Panc1 (cell line): Measurements from ENCODE around the gene APOC3. TPM values are rescaled to one million over a fixed set of nuclear protein-coding genes. Genes with fewer than 3 reads are reported as not detected.

Experiments used
- ATAC-seq: fragments of 200-7000 bp; cut with Tn5 transposase; 2 replicates; pipeline ENCODE4 v1.9.1; 2020; ENCODE audit warnings: mild to moderate bottlenecking, moderate library complexity
- Bru-seq: library from RNA; stranded (reverse); fragments of 400-500 nt; gene quantifications from one replicate; lab custom pipeline; 2021; lab: Mats Ljungman, UMichigan
- BruChase-seq, 2 experiments: library from RNA; stranded (reverse); fragments of 400-500 nt; gene quantifications; one replicate each; lab custom pipeline; 2021; lab: Mats Ljungman, UMichigan
- BruUV-seq: library from RNA; stranded (reverse); fragments of 400-500 nt; replicated peaks from 2 replicates; lab custom pipeline; 2021; lab: Mats Ljungman, UMichigan
- CTCF ChIA-PET: fragments of 300-600 bp; sonication (Branson Sonifier 250); formaldehyde crosslinking; loops from one replicate; lab custom pipeline; 2022; ENCODE audit warnings: antibody characterized with exemption; lab: Charles Lee
- POLR2A ChIA-PET: fragments of 300-600 bp; sonication (Branson Sonifier 250); formaldehyde crosslinking; loops from one replicate; lab custom pipeline; 2022; ENCODE audit warnings: antibody characterized with exemption; lab: Charles Lee
- DNase-seq: peaks from one replicate; pipeline ENCODE4 v3.0.0-alpha.2; 2010; ENCODE audit warnings: low read depth, low spot score
- H3K27ac ChIP-seq: 2 replicates; pipeline ENCODE4 v1.5.1; 2011; ENCODE audit warnings: mild to moderate bottlenecking, low read length, inconsistent platforms
- H3K27me3 ChIP-seq: fragments of 200-500 bp; sonication (Bioruptor generic); 2 replicates; pipeline ENCODE4 v1.6.0; 2014; ENCODE audit warnings: low read length, inconsistent platforms; ENCODE audit not compliant: control insufficient read depth, insufficient read depth
- H3K36me3 ChIP-seq: fragments of 200-500 bp; sonication (Bioruptor generic); 2 replicates; pipeline ENCODE4 v1.5.1; 2014; ENCODE audit warnings: inconsistent platforms, mild to moderate bottlenecking, low read length, moderate library complexity; ENCODE audit not compliant: control insufficient read depth, insufficient read depth
- H3K4me1 ChIP-seq: 2 replicates; pipeline ENCODE4 v1.5.1; 2011; ENCODE audit warnings: inconsistent platforms, mild to moderate bottlenecking, low read length, moderate library complexity; ENCODE audit not compliant: control insufficient read depth, insufficient read depth
- H3K4me3 ChIP-seq, 2 experiments: 2 replicates each; pipeline ENCODE4 v1.5.1; 2011 to 2012; ENCODE audit warnings: low read depth in 2 of 2, low read length in 2 of 2, mild to moderate bottlenecking in 2 of 2, inconsistent platforms in 1 of 2, moderate library complexity in 1 of 2
- H3K9me3 ChIP-seq: fragments of 200-500 bp; sonication (Bioruptor generic); 2 replicates; pipeline ENCODE4 v1.5.1; 2014; ENCODE audit warnings: low read depth, mild to moderate bottlenecking, inconsistent platforms, low read length, moderate library complexity; ENCODE audit not compliant: control insufficient read depth, insufficient read depth
- CTCF ChIP-seq: fragments of 450-650 bp; IDR thresholded peaks from 2 replicates; pipeline ENCODE4 v1.5.1; 2017; ENCODE audit warnings: mild to moderate bottlenecking
- POLR2AphosphoS5 ChIP-seq: IDR thresholded peaks from 2 replicates; pipeline ENCODE4 v1.6.1; 2012; ENCODE audit warnings: mild to moderate bottlenecking, low read depth, low read length, moderate library complexity
- REST ChIP-seq, 2 experiments: IDR thresholded peaks; 2 replicates each; pipeline ENCODE4 v1.6.1; 2011 to 2012; ENCODE audit warnings: low read depth in 2 of 2, control low read depth in 1 of 2, low read length in 1 of 2, mild to moderate bottlenecking in 1 of 2, moderate library complexity in 1 of 2; ENCODE audit not compliant: insufficient read depth in 1 of 2
- SIN3A ChIP-seq: IDR thresholded peaks from 2 replicates; pipeline ENCODE4 v1.6.1; 2012; ENCODE audit warnings: low read depth, mild to moderate bottlenecking, low read length, moderate library complexity, borderline replicate concordance; ENCODE audit not compliant: insufficient read depth
- TCF7L2 ChIP-seq: IDR thresholded peaks from 2 replicates; pipeline ENCODE4 v1.6.1; 2011; ENCODE audit warnings: mild to moderate bottlenecking, low read depth, low read length, inconsistent platforms
- in situ Hi-C: cut with HindIII; loops from 2 replicates; pipeline ENCODE4 v1.10.0; 2016; ENCODE audit warnings: low sequenced_read_pairs, low pct_unique_long_range_greater_than_20kb
- intact Hi-C: fragments of 100-400 bp; cut with micrococcal nuclease; formaldehyde crosslinking; loops from one replicate; pipeline ENCODE4 v1.10.0; 2022; ENCODE audit not compliant: unreplicated experiment
- long read RNA-seq: library from polyadenylated mRNA; unstranded; transcript quantifications from one replicate; pipeline ENCODE4 v2.0.0, GENCODE V29; 2021; ENCODE audit not compliant: unreplicated experiment
- polyA plus RNA-seq: library from polyadenylated mRNA; unstranded; fragments of >200 nt; gene quantifications from one replicate; pipeline ENCODE4 v1.2.1, GENCODE V29; 2012; ENCODE audit warnings: missing spikeins; ENCODE audit not compliant: insufficient read length
- total RNA-seq: library from RNA; stranded (reverse); gene quantifications from one replicate; pipeline ENCODE4 v1.2.1, GENCODE V29; 2021; ENCODE audit not compliant: unreplicated experiment

The APOC3 gene
- total RNA-seq (1.2 TPM), Bru-seq, nascent RNA (not detected), BruChase-seq, experiment 1, labeled RNA remaining after a 2-hour chase (not detected), BruChase-seq, experiment 2, labeled RNA remaining after a 6-hour chase (percentile 16 among the genes with signal in this experiment)
- not detected for polyA plus RNA-seq
- long read RNA-seq = 0 reads

- H3K36me3 ChIP-seq = no peaks in the 10 kb centered on the region
- intact Hi-C loops (no loop called here), in situ Hi-C loops (no loop called here)
- no peaks in the 10 kb centered on the region for H3K4me1 ChIP-seq
- BruUV-seq = no TSS peak
- H3K9me3 ChIP-seq = no peaks in the 10 kb centered on the region
- no peaks in the 10 kb centered on the region for H3K27me3 ChIP-seq
- TF ChIP-seq SIN3A (no peak), TCF7L2 (no peak), REST (IDR thresholded peaks at IDR 0.05; ENCODE audit: insufficient read depth in 1 of 2, low read depth in 2 of 2, low read length in 1 of 2) (no peak), CTCF (no peak), POLR2AphosphoS5 (no peak)
- ATAC-seq (no peak), DNase-seq (no peak)
- POLR2A ChIA-PET = no interaction called here
- no peak within 1 kb of the TSS for H3K4me3 ChIP-seq
- H3K27ac ChIP-seq = no peak within 1 kb of the TSS
- CTCF ChIA-PET = no interaction called here
Measured at GRCh38 chr11:116829525-116830183, at the start of gene APOC3. Gene APOC3 (plus strand): TSS chr11:116829907. CDS start chr11:116830583, 676 bp downstream.

- CTCF ChIA-PET = no interaction called here
- H3K4me3 ChIP-seq = no peak overlapping the region
- in situ Hi-C loops (loop anchor here (10.0 kb wide), 1 partner anchor 222 kb away; no protein-coding TSS in a partner anchor), intact Hi-C loops (no loop called here)
- H3K27ac ChIP-seq = no peak overlapping the region
- no peaks in the 10 kb centered on the region for H3K9me3 ChIP-seq
- ATAC-seq (no peak), DNase-seq (no peak)
- H3K27me3 ChIP-seq = no peaks in the 10 kb centered on the region
- no TSS peak for BruUV-seq
- H3K36me3 ChIP-seq = peaks cover 82% of the 10 kb centered on the region
- H3K4me1 ChIP-seq = peaks cover 9% of the 10 kb centered on the region
- TF ChIP-seq REST (IDR thresholded peaks at IDR 0.05; ENCODE audit: insufficient read depth in 1 of 2, low read depth in 2 of 2, low read length in 1 of 2) = no peak
- TF ChIP-seq SIN3A = no peak
- TF ChIP-seq TCF7L2 = no peak
- TF ChIP-seq CTCF = no peak
- no peak for TF ChIP-seq POLR2AphosphoS5
- POLR2A ChIA-PET = interaction anchor here (0.5 to 0.7 kb wide), 2 partner anchors 44 to 380 kb away, joined by 3 read pairs; no protein-coding TSS in a partner anchor
Measured at GRCh38 chr11:116782728-116783127, 47.0 kb upstream of the APOC3 start.
